ENCODE data around the gene RNF38.

DNA sequence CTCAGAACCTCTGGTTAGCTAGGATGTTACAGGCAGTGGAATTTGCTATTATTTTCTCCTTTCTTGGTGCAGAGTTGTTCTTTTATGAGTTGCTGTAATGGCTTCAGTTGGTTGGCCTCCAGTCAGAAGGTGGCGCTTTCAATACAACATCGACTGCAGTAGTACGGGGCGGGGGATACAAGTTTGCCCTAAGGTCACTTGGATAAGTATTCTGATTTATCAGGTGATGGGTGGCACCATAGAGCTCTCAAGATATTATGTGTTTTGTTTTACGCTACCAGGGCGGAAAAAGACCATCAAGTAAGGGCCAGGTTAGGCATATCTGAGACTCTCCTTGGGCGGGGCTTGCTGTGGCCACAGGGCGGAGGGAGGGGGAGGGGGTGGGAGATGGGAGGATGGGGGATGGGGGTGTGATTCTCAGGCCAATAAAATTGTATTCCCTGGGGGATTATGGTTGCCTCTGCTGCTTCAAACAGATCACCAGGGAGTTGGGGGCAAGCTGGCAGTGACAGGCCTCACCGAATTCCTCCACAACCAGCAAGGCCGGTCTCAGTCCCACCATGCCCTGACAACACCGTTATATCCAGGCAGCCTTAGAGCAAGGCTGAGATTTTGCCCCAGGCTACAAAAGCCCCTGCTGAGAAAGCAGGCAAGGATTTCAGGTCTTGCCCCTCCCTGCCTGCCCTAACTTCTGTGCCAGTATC, 15.9 kb upstream of the RNF38 start:
- no peak for TF ChIP-seq CTCF (IDR thresholded peaks at IDR 0.05)
- TF ChIP-seq POLR2A (IDR thresholded peaks at IDR 0.05): no peak

All from vagina (tissue), 2 donors.